NB4 (cell line): ENCODE data around the gene C3.

Source experiments
- DNase-seq: peaks from one replicate; pipeline ENCODE4 v3.0.0; 2010; ENCODE audit warnings: low read depth
- H3K4me3 ChIP-seq: one replicate; pipeline ENCODE4 v1.5.1; 2011; ENCODE audit warnings: mild to moderate bottlenecking, low read depth, low read length, moderate library complexity
- MYC ChIP-seq: IDR thresholded peaks from 2 replicates; pipeline ENCODE4 v1.6.1; 2011; ENCODE audit warnings: low read depth, low read length
- POLR2A ChIP-seq: IDR thresholded peaks from 2 replicates; pipeline ENCODE4 v1.6.1; 2011; ENCODE audit warnings: mild to moderate bottlenecking; ENCODE audit not compliant: insufficient read length; ENCODE audit errors: extremely low read depth
- TF ChIP-seq, protein P1 (sequence below): IDR thresholded peaks from one replicate; pipeline ENCODE4 v1.5.1; 2012; ENCODE audit warnings: low read depth, low read length
- TF ChIP-seq, protein P2 (sequence below): IDR thresholded peaks from 2 replicates; pipeline ENCODE4 v1.6.1; 2011; ENCODE audit warnings: low read depth, low read length

C3 gene

DNA sequence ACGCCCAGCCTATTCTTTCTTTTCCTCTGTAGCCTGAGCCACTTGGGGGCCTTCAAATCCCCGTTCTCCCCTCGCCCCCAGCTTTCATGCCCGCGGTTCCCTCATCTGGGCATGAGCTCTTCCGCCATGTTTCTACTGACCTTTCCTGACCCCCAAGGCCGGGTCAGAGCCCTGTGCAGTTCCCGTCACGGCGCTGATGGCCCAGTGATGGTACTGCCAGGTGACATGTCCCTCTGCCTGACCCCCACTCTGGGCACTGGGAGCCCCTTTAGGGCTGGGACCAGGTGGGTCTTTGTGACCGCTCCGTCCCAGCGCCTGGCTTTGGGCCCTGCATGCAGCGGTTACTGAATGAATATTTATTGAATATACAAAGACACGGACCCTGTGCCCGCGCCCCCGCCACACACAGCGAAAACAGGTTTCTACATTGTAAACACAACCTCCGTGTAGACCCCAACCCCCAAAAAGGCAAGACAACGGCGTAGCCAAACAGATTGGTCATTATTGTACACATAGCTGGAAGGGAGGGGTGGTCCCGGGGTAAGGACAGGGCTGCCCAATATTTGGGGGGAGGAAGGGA is 9.2 kb upstream of the C3 start:
- TF ChIP-seq, protein P1, sequence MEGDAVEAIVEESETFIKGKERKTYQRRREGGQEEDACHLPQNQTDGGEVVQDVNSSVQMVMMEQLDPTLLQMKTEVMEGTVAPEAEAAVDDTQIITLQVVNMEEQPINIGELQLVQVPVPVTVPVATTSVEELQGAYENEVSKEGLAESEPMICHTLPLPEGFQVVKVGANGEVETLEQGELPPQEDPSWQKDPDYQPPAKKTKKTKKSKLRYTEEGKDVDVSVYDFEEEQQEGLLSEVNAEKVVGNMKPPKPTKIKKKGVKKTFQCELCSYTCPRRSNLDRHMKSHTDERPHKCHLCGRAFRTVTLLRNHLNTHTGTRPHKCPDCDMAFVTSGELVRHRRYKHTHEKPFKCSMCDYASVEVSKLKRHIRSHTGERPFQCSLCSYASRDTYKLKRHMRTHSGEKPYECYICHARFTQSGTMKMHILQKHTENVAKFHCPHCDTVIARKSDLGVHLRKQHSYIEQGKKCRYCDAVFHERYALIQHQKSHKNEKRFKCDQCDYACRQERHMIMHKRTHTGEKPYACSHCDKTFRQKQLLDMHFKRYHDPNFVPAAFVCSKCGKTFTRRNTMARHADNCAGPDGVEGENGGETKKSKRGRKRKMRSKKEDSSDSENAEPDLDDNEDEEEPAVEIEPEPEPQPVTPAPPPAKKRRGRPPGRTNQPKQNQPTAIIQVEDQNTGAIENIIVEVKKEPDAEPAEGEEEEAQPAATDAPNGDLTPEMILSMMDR = no peak
- no peak for TF ChIP-seq MYC
- TF ChIP-seq, protein P2, sequence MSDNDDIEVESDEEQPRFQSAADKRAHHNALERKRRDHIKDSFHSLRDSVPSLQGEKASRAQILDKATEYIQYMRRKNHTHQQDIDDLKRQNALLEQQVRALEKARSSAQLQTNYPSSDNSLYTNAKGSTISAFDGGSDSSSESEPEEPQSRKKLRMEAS = no peak
- TF ChIP-seq POLR2A = no peak
- H3K4me3 ChIP-seq = no peak overlapping the region

DNA sequence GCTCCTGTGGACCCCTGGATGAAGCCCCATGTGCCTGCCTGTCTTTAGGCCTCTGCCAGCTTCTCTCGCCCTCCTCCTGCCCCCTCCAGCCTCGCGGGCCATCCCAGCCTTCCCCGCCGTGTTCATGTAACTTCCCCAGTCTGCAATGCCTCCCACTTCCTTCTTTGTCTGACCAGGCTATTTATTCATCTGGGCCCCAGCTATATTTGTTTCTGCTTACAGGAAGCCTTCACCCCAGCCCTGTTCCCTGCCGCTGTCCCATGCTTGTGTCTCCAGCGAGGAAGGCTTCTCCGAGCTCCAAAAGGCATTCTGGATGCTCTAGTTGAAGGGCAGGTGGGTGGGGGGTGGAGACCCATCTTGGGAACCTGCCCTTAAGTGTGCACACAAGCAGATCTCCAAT is 7.9 kb upstream of the C3 start:
- DNase-seq = peak; percentile 80
- TF ChIP-seq, protein P2 = peak; percentile 62
- TF ChIP-seq, protein P1 = no peak
- TF ChIP-seq POLR2A = no peak
- TF ChIP-seq MYC = 0 out of 2 replicates have a peak, but pooled peaks have one; percentile 39
- no peak overlapping the region for H3K4me3 ChIP-seq

More for the DNA sequence above, 9.2 kb upstream of the C3 start:
- DNase-seq = no peak

DNA sequence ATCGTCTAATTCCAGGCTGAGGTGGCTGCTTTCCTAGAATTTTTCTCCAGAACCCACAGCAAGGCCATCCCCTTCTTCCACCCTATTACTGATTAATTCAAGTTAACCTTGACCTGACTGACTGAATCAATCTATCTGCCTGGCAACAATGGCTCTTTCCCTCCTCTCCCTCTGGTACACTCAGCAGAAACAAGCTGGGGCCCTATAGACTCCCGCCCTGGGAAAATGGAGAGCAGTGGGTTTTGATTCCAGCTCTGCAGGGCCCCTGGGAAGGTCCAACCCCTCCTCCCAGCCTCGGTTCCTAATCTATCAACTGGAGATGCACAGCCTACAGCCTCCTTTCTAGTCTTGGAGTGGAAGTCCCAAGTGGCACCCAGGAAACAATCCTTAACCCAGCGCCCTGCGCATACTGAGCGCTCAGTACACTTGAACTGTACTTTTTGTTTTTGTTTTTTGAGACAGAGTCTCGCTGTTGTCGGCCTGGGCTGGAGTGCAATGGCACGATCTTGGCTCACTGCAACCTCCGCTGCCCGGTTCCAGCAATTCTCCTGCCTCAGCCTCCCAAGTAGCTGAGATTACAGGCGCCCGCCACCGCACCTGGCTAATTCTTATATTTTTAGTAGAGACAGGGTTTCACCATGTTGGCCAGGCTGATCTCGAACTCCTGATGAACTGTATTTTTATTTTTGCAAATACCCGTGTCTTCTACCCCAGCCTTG is 5.2 kb upstream of the C3 start:
- DNase-seq = no peak
- H3K4me3 ChIP-seq = no peak overlapping the region
- no peak for TF ChIP-seq MYC
- TF ChIP-seq, protein P2 = no peak
- no peak for TF ChIP-seq POLR2A
- TF ChIP-seq, protein P1 = no peak

DNA sequence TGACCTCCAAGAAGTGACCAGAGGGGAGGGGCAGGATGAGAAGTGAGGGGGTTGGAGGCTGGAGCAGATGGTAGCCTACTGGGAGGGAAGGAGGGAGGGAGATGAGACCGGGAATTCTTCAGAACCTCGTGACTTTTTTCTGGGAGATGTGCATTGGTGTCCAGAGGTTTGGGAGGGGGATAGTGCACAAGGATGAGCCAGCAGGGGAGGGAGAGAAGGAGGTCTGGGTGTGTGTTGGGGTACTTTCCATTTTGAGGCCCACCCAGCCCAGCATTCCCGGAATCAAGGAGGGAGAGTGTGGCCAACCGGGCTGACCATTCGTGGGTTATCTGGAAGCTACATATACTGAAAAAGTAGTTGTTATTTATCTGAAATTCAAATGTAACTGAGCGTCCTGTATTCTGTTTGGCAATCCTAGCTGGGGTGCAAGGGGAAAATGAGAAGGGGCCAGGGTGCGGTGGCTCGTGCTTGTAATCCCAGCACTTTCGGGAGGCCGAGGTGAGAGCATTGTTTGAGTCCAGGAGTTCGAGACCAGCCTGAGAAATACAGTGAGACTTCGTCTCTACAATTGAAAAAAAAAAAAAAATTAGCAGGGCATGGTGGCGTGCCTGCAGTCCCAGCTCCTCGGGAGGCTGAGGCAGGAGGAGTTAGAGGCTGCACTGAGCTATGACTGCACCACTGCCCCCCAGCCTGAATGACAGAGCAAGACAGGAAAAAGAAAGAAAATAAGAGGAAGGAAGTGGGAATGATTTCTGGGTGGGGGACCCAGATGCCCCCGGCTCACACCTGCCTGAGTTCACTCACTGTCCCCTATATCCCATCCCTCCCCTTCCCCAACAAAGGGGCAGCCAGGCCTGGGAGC is 4.4 kb upstream of the C3 start:
- TF ChIP-seq, protein P1 = no peak
- no peak for TF ChIP-seq POLR2A
- TF ChIP-seq MYC = no peak
- TF ChIP-seq, protein P2 = no peak
- no peak for DNase-seq
- H3K4me3 ChIP-seq = no peak overlapping the region

DNA sequence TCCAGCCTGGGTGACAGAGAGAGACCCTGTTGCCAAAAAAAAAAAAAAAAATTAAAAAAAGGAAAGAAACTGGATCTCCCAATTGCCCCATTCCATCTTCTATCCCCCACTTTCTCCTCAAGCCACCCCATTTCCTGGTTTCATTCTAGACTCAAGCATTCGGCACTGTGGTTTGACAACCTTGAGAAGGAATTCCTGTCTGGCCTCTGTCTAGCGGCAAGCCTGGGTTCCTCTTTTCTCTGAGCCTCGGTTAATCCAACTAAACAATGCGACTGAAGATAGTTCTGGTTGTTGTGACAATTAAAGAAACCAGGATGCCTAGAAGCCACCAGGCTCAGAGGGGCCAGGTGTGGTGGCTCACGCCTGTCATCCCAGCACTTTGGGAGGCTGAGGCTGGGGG is 3.3 kb upstream of the C3 start:
- peak; percentile 61 for DNase-seq
- TF ChIP-seq, protein P1 = no peak
- TF ChIP-seq, protein P2 = no peak
- TF ChIP-seq POLR2A (no peak), MYC (no peak)
- H3K4me3 ChIP-seq = no peak overlapping the region
